H9 (cell line): ENCODE results near the gene PIP4K2A. TPM values are rescaled to one million over a fixed set of nuclear protein-coding genes. Genes with fewer than 3 reads are reported as not detected.

ENCODE experiments used
- DNase-seq: peaks from one replicate; pipeline ENCODE4 v3.0.0-alpha.2; 2017
- H2AFZ ChIP-seq: one replicate; pipeline ENCODE4 v1.6.1; 2013; ENCODE audit warnings: mild to moderate bottlenecking, low read length, control low read depth, moderate library complexity
- H2AK5ac ChIP-seq: 2 replicates; pipeline ENCODE4 v1.6.1; 2013; ENCODE audit warnings: low read length, control low read depth, mixed read lengths; ENCODE audit not compliant: insufficient read length
- H2BK120ac ChIP-seq: one replicate; pipeline ENCODE4 v1.6.1; 2013; ENCODE audit warnings: low read depth, mild to moderate bottlenecking, low read length, control low read depth, inconsistent platforms; ENCODE audit not compliant: poor library complexity, severe bottlenecking
- H2BK12ac ChIP-seq: 2 replicates; pipeline ENCODE4 v1.6.1; 2013; ENCODE audit warnings: low read length, control low read depth, mixed read lengths, low read depth; ENCODE audit not compliant: insufficient read length
- H2BK15ac ChIP-seq: 2 replicates; pipeline ENCODE4 v1.6.1; 2013; ENCODE audit warnings: low read depth, low read length, control low read depth
- H2BK20ac ChIP-seq: one replicate; pipeline ENCODE4 v1.6.1; 2013; ENCODE audit warnings: low read depth, mild to moderate bottlenecking, low read length, control low read depth, inconsistent platforms; ENCODE audit not compliant: poor library complexity, severe bottlenecking
- H2BK5ac ChIP-seq: 2 replicates; pipeline ENCODE4 v1.6.1; 2013; ENCODE audit warnings: low read length, control low read depth, mixed read lengths; ENCODE audit not compliant: insufficient read length
- H3K14ac ChIP-seq: 2 replicates; pipeline ENCODE4 v1.6.1; 2013; ENCODE audit warnings: low read length, control low read depth; ENCODE audit not compliant: insufficient read depth
- H3K18ac ChIP-seq: 2 replicates; pipeline ENCODE4 v1.6.1; 2013; ENCODE audit warnings: low read depth, mild to moderate bottlenecking, mixed read lengths, low read length, control low read depth; ENCODE audit not compliant: insufficient read length
- H3K23ac ChIP-seq: 2 replicates; pipeline ENCODE4 v1.6.1; 2013; ENCODE audit warnings: low read length, control low read depth, mixed read lengths, low read depth; ENCODE audit not compliant: insufficient read length
- H3K23me2 ChIP-seq: 2 replicates; pipeline ENCODE4 v1.6.1; 2013; ENCODE audit warnings: low read depth, mild to moderate bottlenecking, mixed read lengths, low read length, control low read depth; ENCODE audit not compliant: insufficient read length, poor library complexity, severe bottlenecking
- H3K27ac ChIP-seq: 2 replicates; pipeline ENCODE4 v1.5.1; 2013; ENCODE audit warnings: low read length, control low read depth, mixed read lengths, low read depth; ENCODE audit not compliant: insufficient read length
- H3K27me3 ChIP-seq: 2 replicates; pipeline ENCODE4 v1.6.1; 2013; ENCODE audit warnings: low read length, control low read depth, inconsistent platforms; ENCODE audit not compliant: insufficient read depth
- H3K4ac ChIP-seq: 2 replicates; pipeline ENCODE4 v1.6.1; 2013; ENCODE audit warnings: low read depth, mild to moderate bottlenecking, control low read depth, inconsistent platforms, low read length, moderate library complexity
- H3K4me1 ChIP-seq: 2 replicates; pipeline ENCODE4 v1.6.1; 2013; ENCODE audit warnings: low read length, control low read depth, inconsistent platforms; ENCODE audit not compliant: insufficient read depth
- H3K4me2 ChIP-seq: 2 replicates; pipeline ENCODE4 v1.6.1; 2013; ENCODE audit warnings: low read length, control low read depth, mixed read lengths; ENCODE audit not compliant: insufficient read length, insufficient read depth
- H3K56ac ChIP-seq: 2 replicates; pipeline ENCODE4 v1.6.1; 2013; ENCODE audit warnings: low read depth, mild to moderate bottlenecking, mixed read lengths, low read length, control low read depth; ENCODE audit not compliant: insufficient read length
- H3K79me1 ChIP-seq: 2 replicates; pipeline ENCODE4 v1.6.1; 2013; ENCODE audit warnings: low read depth, mild to moderate bottlenecking, moderate library complexity, low read length, control low read depth, inconsistent platforms; ENCODE audit not compliant: insufficient read depth, poor library complexity, severe bottlenecking
- H3K79me2 ChIP-seq: 2 replicates; pipeline ENCODE4 v1.6.1; 2013; ENCODE audit warnings: low read length, control low read depth, inconsistent platforms; ENCODE audit not compliant: insufficient read depth
- H3K9ac ChIP-seq: 2 replicates; pipeline ENCODE4 v1.6.1; 2013; ENCODE audit warnings: low read length, control low read depth, mixed read lengths; ENCODE audit not compliant: insufficient read length; ENCODE audit errors: extremely low read depth
- H3K9me3 ChIP-seq: one replicate; pipeline ENCODE4 v1.6.1; 2013; ENCODE audit warnings: low read depth, low read length, inconsistent platforms; ENCODE audit not compliant: control insufficient read depth
- H3T11ph ChIP-seq: one replicate; pipeline ENCODE4 v1.6.1; 2013; ENCODE audit warnings: mild to moderate bottlenecking, low read length, control low read depth, inconsistent platforms
- H4K20me1 ChIP-seq: one replicate; pipeline ENCODE4 v1.6.1; 2013; ENCODE audit not compliant: control insufficient read depth, insufficient read length, insufficient read depth
- H4K5ac ChIP-seq: 2 replicates; pipeline ENCODE4 v1.6.1; 2013; ENCODE audit warnings: low read depth, mild to moderate bottlenecking, mixed read lengths, low read length, control low read depth; ENCODE audit not compliant: insufficient read length
- H4K8ac ChIP-seq: replicated peaks from 2 replicates; pipeline ENCODE4 v1.6.1; 2013; ENCODE audit warnings: low read length, control low read depth, mixed read lengths, low read depth; ENCODE audit not compliant: insufficient read length
- H4K91ac ChIP-seq: 2 replicates; pipeline ENCODE4 v1.6.1; 2013; ENCODE audit warnings: low read depth, mild to moderate bottlenecking, moderate library complexity, mixed read lengths, low read length, control low read depth; ENCODE audit not compliant: insufficient read length
- H3K27ac Mint-ChIP-seq, 3 experiments: 2 replicates in 2 of 3; 3 replicates in 1 of 3; pipeline ENCODE4 v1.8.0; 2020 to 2021; ENCODE audit warnings: mixed read lengths in 3 of 3, mild to moderate bottlenecking in 1 of 3, moderate library complexity in 1 of 3
- H3K27me3 Mint-ChIP-seq: 2 replicates; pipeline ENCODE4 v1.8.0; 2021; ENCODE audit warnings: low read depth, mild to moderate bottlenecking, moderate library complexity, mixed read lengths
- H3K36me3 Mint-ChIP-seq, 3 experiments: 2 replicates in 2 of 3; 3 replicates in 1 of 3; pipeline ENCODE4 v1.8.0; 2020 to 2021; ENCODE audit warnings: low read depth in 3 of 3, mixed read lengths in 3 of 3; ENCODE audit not compliant: insufficient read depth in 1 of 3
- H3K4me1 Mint-ChIP-seq, 2 experiments: 2 replicates each; pipeline ENCODE4 v1.8.0; 2020; ENCODE audit warnings: mixed read lengths in 2 of 2
- H3K4me3 Mint-ChIP-seq, 2 experiments: 2 replicates in 1 of 2; 3 replicates in 1 of 2; pipeline ENCODE4 v1.8.0; 2020 to 2021; ENCODE audit warnings: mild to moderate bottlenecking in 2 of 2, mixed read lengths in 2 of 2, moderate library complexity in 1 of 2
- H3K9me3 Mint-ChIP-seq, 2 experiments: 2 replicates in 1 of 2; 3 replicates in 1 of 2; pipeline ENCODE4 v1.8.0; 2020; ENCODE audit warnings: mild to moderate bottlenecking in 2 of 2, mixed read lengths in 2 of 2, moderate library complexity in 1 of 2
- CTCF ChIP-seq: fragments of 200-600 bp; sonication (generic); conservative IDR thresholded peaks from 3 replicates; pipeline ENCODE4 v1.8.0; 2021; ENCODE audit warnings: antibody characterized with exemption, mild to moderate bottlenecking
- WGBS: extraction: QIAGEN DNeasy Blood & Tissue Kit; methylation state at CpG from one replicate; pipeline ENCODE4 v1.1.7; 2013; ENCODE audit warnings: missing lambda C conversion rate, low lambda C conversion rate, mixed read lengths; ENCODE audit not compliant: insufficient read length; ENCODE audit errors: extremely low coverage; 5-methylcytosine and 5-hydroxymethylcytosine counted together
- total RNA-seq: library from RNA; stranded (reverse); gene quantifications from 2 replicates; pipeline ENCODE4 v1.2.1, GENCODE V29; 2021

The PIP4K2A gene
- total RNA-seq, 1 experiment from 2014 or later, result 33.6 TPM

- no peak overlapping the region for H3K56ac ChIP-seq
- H3K27ac Mint-ChIP-seq, result no peak overlapping the region
- TF ChIP-seq CTCF, result no peak
- H3K36me3 Mint-ChIP-seq, result peaks cover 0 to 4% (median 2%) of the 10 kb centered on the region in 3 experiments; a peak in 3 of 7 replicates
- no peak overlapping the region for H2BK20ac ChIP-seq
- H2BK120ac ChIP-seq, result no peak overlapping the region
- H3T11ph ChIP-seq, result no peak overlapping the region
- H3K4me3 Mint-ChIP-seq, result no peak overlapping the region
- WGBS, result no CpG with 5 or more reads among the region's 1 CpG
- H3K14ac ChIP-seq, result no peak overlapping the region
- no peak overlapping the region for H4K91ac ChIP-seq
- H3K9ac ChIP-seq, result no peak overlapping the region
- no peak overlapping the region for H2BK5ac ChIP-seq
- no peak overlapping the region for H3K4ac ChIP-seq
- no peak for DNase-seq
- H3K4me1 Mint-ChIP-seq, result no peaks in the 10 kb centered on the region
- no peak overlapping the region for H3K27ac ChIP-seq
- H2BK15ac ChIP-seq, result no peak overlapping the region
- H3K79me1 ChIP-seq, result no peaks in the 10 kb centered on the region
- H3K27me3 ChIP-seq, result no peaks in the 10 kb centered on the region
- H3K79me2 ChIP-seq, result no peaks in the 10 kb centered on the region
- no peaks in the 10 kb centered on the region for H3K4me1 ChIP-seq
- H3K9me3 ChIP-seq, result no peaks in the 10 kb centered on the region
- no peak overlapping the region for H2AK5ac ChIP-seq
- H3K4me2 ChIP-seq, result no peak overlapping the region
- H3K9me3 Mint-ChIP-seq, result peaks cover 0 to 3% of the 10 kb centered on the region in 2 experiments; a peak in 1 of 5 replicates
- no peak overlapping the region for H4K8ac ChIP-seq
- H2BK12ac ChIP-seq, result no peak overlapping the region
- no peak overlapping the region for H3K18ac ChIP-seq
- H3K27me3 Mint-ChIP-seq, result no peaks in the 10 kb centered on the region
- no peak overlapping the region for H4K5ac ChIP-seq
- H3K23me2 ChIP-seq, result no peaks in the 10 kb centered on the region
- H3K23ac ChIP-seq, result no peak overlapping the region
- H4K20me1 ChIP-seq, result no peaks in the 10 kb centered on the region
- H2AFZ ChIP-seq, result no peak overlapping the region
Observed at GRCh38 chr10:22737587-22737986, 23.2 kb upstream of the PIP4K2A start.
